Renal pelvis (tissue), 4 donors: ENCODE data around the gene PCDHGA9. TPM values are rescaled to one million over a fixed set of nuclear protein-coding genes. Genes with fewer than 3 reads are reported as not detected.

Source experiments
- DNase-seq: peaks from one replicate; pipeline ENCODE4 v3.0.0-alpha.2; 2013
- polyA plus RNA-seq, 3 donors: library from polyadenylated mRNA; unstranded; fragments of 120-200 nt; gene quantifications; one replicate each; pipeline ENCODE4 v1.2.1, GENCODE V29; 2013; ENCODE audit not compliant: insufficient read length in 3 of 3

Gene PCDHGA9
- polyA plus RNA-seq, 3 donors, result 4.8 to 6.1 (median 5.5) TPM

DNA sequence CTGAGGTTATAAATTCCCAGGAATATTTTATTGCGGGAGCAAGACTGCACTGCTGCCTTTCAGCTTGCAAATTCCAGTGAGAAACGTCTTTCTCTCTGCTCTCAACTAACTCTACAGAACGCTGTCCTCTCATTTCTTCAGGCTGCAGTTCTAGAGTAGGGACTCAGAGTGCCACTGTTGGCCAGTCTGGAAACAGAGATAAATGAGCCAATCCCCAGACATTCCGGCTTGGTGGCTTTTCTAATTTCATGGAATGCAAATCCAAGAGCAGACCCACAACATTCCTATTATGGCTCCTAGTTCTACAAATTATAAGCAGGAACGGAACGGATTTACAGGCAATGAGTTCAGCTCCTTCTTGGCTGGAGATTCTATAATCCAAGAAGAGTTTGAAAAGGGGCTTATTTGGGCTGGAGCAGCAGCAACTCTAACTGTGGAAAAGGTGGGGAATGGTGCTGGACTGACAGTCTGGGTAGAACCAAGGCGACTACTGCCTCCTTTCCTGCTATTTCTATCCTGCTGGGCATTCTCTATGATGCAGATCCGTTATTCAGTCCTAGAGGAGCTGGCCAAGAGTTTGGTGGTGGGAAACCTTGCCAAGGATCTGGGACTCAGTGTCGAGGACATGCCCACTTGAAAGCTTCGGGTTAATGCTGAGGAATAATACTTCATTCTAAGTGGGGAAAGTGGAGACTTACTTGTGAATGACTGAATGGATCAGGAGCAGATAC, 37.0 kb downstream of the PCDHGA9 start:
- DNase-seq, result no peak

DNA sequence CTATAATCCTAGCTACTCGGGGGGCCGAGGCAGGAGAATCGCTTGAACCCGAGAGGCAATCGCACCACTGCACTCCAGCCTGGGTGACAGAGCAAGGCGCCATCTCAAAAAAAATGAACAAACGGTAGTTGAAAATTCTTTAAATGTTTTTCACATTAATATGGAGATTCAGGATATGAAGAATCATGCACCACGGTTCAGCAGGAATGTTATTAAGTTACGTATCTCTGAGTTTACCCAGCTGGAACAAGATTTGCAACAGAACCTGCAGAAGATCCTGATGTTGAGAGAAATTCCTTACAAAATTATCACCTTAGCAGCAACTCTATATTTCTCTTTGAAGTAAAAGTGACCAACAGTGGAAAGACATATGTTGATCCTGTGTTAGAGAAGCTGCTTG, 37.8 kb downstream of the PCDHGA9 start:
- DNase-seq, result no peak

DNA sequence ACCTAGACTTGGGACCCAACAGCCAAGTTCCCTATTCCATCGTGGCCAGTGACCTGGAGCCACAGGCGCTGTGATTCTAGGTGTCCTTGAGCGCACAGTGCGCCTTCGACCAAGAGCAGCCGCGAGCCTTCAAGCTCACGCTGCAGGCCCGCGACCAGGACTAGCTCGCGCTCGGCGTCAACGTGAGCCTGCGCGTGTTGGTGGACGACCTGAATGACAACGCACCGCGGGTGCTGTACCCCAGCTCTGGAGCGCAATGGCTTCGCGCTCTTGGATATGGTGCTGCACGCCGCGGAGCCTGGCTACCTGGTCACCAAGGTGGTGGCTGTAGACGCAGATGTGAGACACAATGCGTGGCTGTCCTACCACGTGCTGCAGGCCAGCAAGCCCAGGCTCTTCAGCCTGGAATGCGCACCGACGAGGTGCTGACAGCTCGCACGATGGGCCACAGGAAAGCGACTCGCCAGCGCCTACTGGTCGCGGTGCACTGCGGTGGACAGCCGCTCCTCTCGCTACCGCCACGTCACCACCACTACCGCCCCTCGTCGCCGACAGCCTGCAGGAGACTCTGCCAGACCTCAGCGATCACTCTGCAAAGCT, 39.1 kb downstream of the PCDHGA9 start:
- no peak for DNase-seq

Other genes with a start within 250 kb of the PCDHGA9 start
- gene PCDHB7, start 230.1 kb upstream of the PCDHGA9 start, polyA plus RNA-seq, result 1 to 10 TPM; 3.5 to 4.4 (median 4.2) TPM
- gene PCDHB8, start 225.0 kb upstream of the PCDHGA9 start, polyA plus RNA-seq, result 1 to 10 TPM; 1.5 to 3.1 (median 2.1) TPM
- 1 to 10 TPM; 5.1 to 7.4 (median 6.5) TPM for gene PCDHB16, start 220.4 kb upstream of the PCDHGA9 start, polyA plus RNA-seq
- 1 to 10 TPM; 3.4 to 4.5 (median 4.1) TPM for gene PCDHB9, start 215.6 kb upstream of the PCDHGA9 start, polyA plus RNA-seq
- gene PCDHB10, start 210.4 kb upstream of the PCDHGA9 start, polyA plus RNA-seq, result 1 to 10 TPM; 4.9 to 6.6 (median 6.4) TPM
- gene PCDHB11, start 203.2 kb upstream of the PCDHGA9 start, polyA plus RNA-seq, result 1 to 10 TPM; 3.8 to 6.5 (median 4.6) TPM
- gene PCDHB12, start 194.1 kb upstream of the PCDHGA9 start, polyA plus RNA-seq, result 1 to 10 TPM; 3.6 to 4.6 (median 4.5) TPM
- 1 to 10 TPM; 6.4 to 7.5 (median 6.9) TPM for gene PCDHB13, start 188.9 kb upstream of the PCDHGA9 start, polyA plus RNA-seq
- 10 to 100 TPM; 10.1 to 11.2 (median 10.2) TPM for gene PCDHB14, start 179.4 kb upstream of the PCDHGA9 start, polyA plus RNA-seq
- gene PCDHB15, start 157.4 kb upstream of the PCDHGA9 start, polyA plus RNA-seq, result 10 to 100 TPM; 14.3 to 15.2 (median 14.7) TPM
- gene SLC25A2, start 98.7 kb upstream of the PCDHGA9 start, polyA plus RNA-seq, result under 1 TPM in 2 of 3 donors, not detected in 1; 0.19 to 0.21 TPM
- gene TAF7, start 82.0 kb upstream of the PCDHGA9 start, polyA plus RNA-seq, result 100 to 1,000 TPM; 137 to 157 (median 148) TPM
- gene PCDHGA1, start 72.3 kb upstream of the PCDHGA9 start, polyA plus RNA-seq, result 1 to 10 TPM in 2 of 3 donors, under 1 TPM in 1; 0.81 to 1.7 (median 1.0) TPM
- gene PCDHGA2, start 64.0 kb upstream of the PCDHGA9 start, polyA plus RNA-seq, result 1 to 10 TPM; 6.3 to 8.3 (median 6.4) TPM
- 1 to 10 TPM; 3.4 to 4.5 (median 3.8) TPM for gene PCDHGA3, start 58.9 kb upstream of the PCDHGA9 start, polyA plus RNA-seq
- 1 to 10 TPM; 1.7 to 1.8 (median 1.7) TPM for gene PCDHGB1, start 52.7 kb upstream of the PCDHGA9 start, polyA plus RNA-seq
- gene PCDHGA4, start 47.8 kb upstream of the PCDHGA9 start, polyA plus RNA-seq, result 1 to 10 TPM; 2.3 to 3.0 (median 2.4) TPM
- 1 to 10 TPM; 3.5 to 4.9 (median 3.6) TPM for gene PCDHGB2, start 42.8 kb upstream of the PCDHGA9 start, polyA plus RNA-seq
- 1 to 10 TPM; 2.6 to 3.2 (median 2.6) TPM for gene PCDHGA5, start 38.6 kb upstream of the PCDHGA9 start, polyA plus RNA-seq
- 1 to 10 TPM; 1.9 to 2.6 (median 2.5) TPM for gene PCDHGB3, start 32.5 kb upstream of the PCDHGA9 start, polyA plus RNA-seq
- gene PCDHGA6, start 28.9 kb upstream of the PCDHGA9 start, polyA plus RNA-seq, result 1 to 10 TPM; 6.4 to 8.5 (median 7.9) TPM
- 1 to 10 TPM; 2.2 to 2.5 (median 2.5) TPM for gene PCDHGA7, start 20.0 kb upstream of the PCDHGA9 start, polyA plus RNA-seq
- 1 to 10 TPM; 4.9 to 6.2 (median 6.2) TPM for gene PCDHGB4, start 15.1 kb upstream of the PCDHGA9 start, polyA plus RNA-seq
- gene PCDHGA8, start 10.1 kb upstream of the PCDHGA9 start, polyA plus RNA-seq, result under 1 TPM; 0.78 to 0.85 (median 0.81) TPM
- gene PCDHGB5, start 4.8 kb upstream of the PCDHGA9 start, polyA plus RNA-seq, result 10 to 100 TPM in 1 of 3 donors, 1 to 10 TPM in 2; 9.3 to 12.0 (median 9.7) TPM
- gene PCDHGB6, start 5.2 kb downstream of the PCDHGA9 start, polyA plus RNA-seq, result 1 to 10 TPM; 6.8 to 7.8 (median 7.3) TPM
- gene PCDHGA10, start 10.2 kb downstream of the PCDHGA9 start, polyA plus RNA-seq, result 1 to 10 TPM; 3.1 to 3.7 (median 3.4) TPM
- gene PCDHGB7, start 14.9 kb downstream of the PCDHGA9 start, polyA plus RNA-seq, result 10 to 100 TPM; 11.0 to 17.3 (median 16.1) TPM
- 1 to 10 TPM; 3.8 to 6.3 (median 4.9) TPM for gene PCDHGA11, start 18.3 kb downstream of the PCDHGA9 start, polyA plus RNA-seq
- 1 to 10 TPM; 1.1 to 2.9 (median 1.8) TPM for gene PCDHGA12, start 27.7 kb downstream of the PCDHGA9 start, polyA plus RNA-seq
- gene PCDHGC3, start 73.2 kb downstream of the PCDHGA9 start, polyA plus RNA-seq, result 100 to 1,000 TPM in 1 of 3 donors, 10 to 100 TPM in 2; 91.6 to 131 (median 92.5) TPM
- gene PCDHGC4, start 82.3 kb downstream of the PCDHGA9 start, polyA plus RNA-seq, result 1 to 10 TPM; 3.3 to 4.3 (median 3.8) TPM
- 1 to 10 TPM in 1 of 3 donors, under 1 TPM in 2; 0.40 to 1.1 (median 0.93) TPM for gene PCDHGC5, start 86.3 kb downstream of the PCDHGA9 start, polyA plus RNA-seq
- gene DIAPH1, start 216.2 kb downstream of the PCDHGA9 start, polyA plus RNA-seq, result 10 to 100 TPM; 70.6 to 81.0 (median 76.5) TPM
- 100 to 1,000 TPM in 2 of 3 donors, 10 to 100 TPM in 1; 92.2 to 123 (median 118) TPM for gene HDAC3, start 234.1 kb downstream of the PCDHGA9 start, polyA plus RNA-seq
- gene RELL2, start 234.2 kb downstream of the PCDHGA9 start, polyA plus RNA-seq, result 1 to 10 TPM; 1.2 to 1.8 (median 1.4) TPM
- gene FCHSD1, start 248.6 kb downstream of the PCDHGA9 start, polyA plus RNA-seq, result 10 to 100 TPM; 11.4 to 16.2 (median 14.7) TPM